ENCODE results near the gene LEO1.

Gene LEO1

GRCh38 chr15:51971375-51972133 is at the start of gene LEO1:
TSS of gene LEO1 (minus strand) at chr15:51971778. CDS start at chr15:51971745, 33 bp downstream.
- peak; percentile 99 for DNase-seq

DNA sequence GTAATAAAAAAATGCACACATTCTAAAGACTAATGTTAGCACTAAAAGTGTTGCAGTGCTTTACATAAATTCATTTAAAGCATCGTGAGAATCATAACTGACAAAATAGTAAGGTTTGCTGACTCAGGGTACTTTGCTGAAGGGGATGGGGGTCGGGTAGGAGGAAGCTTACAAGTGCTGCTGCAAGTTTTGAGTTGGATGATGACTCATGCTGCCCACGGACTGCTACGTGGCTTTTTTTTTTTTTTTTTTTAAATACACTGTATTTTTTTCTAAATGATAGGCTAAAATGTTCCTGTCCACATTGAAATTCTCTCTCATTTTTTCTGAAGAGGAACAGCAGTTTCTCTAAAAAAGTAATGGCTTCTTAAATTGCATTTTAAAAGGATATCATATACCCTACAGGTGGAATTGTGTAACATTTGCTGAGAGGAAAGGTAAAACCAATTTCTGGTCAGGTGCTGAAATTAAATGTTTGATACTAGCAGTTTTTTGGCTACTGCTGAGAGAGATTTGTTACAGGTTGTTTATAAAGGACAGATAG is 49.6 kb upstream of the LEO1 start:
- peak; percentile 91 for DNase-seq

- no peak for DNase-seq
Measured at GRCh38 chr15:52020221-52021085, 48.9 kb upstream of the LEO1 start.

- DNase-seq, result peak; percentile 91
Measured at GRCh38 chr15:52019394-52020220, 48.0 kb upstream of the LEO1 start.

DNA sequence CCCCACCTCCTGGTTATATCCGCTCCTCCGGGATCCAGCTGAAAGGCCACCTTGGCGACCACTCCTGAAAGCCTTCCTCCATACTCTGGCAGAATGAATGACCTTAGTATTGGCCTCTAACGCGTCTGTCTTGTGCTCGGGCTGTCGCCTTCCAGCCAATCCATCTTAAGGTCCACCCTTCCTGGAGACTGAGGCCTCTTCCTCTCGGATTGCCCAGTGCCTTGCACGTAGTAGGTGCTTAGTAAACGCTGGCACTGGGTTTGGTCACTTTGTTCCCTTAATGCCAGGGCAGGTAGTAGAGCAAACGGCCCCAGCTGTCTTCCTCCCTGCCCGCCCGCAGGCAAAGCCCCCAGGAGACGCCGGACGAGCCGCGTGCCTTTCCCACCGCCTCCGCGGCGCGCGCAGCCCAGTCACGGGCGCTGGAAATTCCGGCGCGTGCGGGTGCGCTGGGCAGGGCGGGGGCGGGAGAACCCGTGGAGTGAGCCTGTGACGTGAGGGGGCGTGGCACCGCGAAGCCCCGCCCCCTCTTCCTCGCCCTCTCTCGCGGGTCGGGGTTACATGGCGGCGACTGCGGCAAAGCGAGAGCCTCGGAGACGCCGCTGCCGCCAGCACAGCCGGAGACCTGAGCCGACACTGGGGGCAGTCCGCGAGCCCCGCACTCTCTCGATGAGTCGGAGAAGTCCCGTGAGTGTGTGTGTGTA is 47.3 kb upstream of the LEO1 start, which contains the start of gene MAPK6:
TSS of gene MAPK6 (plus strand) at position 527 of the 701 bp plus-strand sequence. CDS start 27,242 bp downstream, outside the sequence.
- DNase-seq, result peak; percentile 91

DNA sequence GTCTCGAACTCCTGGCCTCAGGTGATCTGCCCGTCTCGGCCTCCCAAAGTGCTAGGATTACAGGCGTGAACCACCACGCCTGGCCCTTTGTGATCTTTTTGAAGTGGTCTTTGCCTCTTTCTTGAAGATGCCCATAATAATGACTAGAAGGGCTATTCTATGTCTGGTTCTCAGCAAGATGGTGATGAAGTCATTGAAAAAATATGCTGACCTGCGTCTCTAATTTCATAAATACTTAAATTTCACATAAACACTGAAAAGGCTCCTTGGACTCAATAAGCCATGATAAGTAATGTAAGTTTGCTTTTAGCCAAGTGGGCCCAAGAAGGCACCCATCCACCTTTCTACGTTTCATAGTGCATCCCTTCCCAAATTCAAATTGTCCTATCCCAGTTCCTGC is 46.7 kb upstream of the LEO1 start:
- peak; percentile 72 for DNase-seq

DNA sequence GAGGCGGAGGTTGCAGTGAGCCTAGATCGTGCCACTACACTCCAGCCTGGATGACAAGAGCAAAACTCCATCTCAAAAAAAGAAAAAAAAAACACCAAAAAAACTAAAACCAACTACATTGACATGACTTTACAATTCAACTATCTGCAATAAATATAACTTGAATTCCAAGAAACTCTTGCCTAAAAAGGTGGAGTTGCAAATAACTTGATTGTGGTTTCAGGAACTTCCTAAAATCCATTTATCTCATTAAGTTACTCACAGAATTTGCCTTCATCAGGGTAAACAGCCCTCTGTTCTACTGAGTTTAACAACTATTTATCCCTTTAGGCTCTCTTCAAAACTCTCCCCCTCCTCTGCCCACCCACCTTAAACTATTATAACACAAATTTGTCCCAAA is 44.7 kb upstream of the LEO1 start:
- no peak for DNase-seq

DNA sequence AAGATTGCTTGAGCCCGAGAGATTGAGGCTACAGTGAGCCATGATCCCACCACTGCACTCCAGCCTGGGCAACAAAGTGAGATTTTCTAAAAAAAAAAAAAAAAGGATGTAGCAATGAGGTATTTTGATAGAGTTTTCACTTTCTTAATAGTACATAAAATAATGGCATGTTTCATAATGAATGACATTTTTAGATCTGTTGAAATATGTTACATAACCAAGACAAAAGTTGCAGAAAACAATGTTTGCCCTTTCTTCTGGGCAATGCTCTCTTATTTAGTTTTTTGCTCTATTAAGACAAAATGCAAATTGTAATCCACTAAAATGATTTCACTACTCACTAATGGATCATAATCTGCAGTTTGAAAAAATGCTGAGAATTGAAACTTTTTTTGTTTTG is 43.0 kb upstream of the LEO1 start:
- DNase-seq, result no peak

GRCh38 chr15:52013151-52013791 is 41.7 kb upstream of the LEO1 start:
- peak; percentile 85 for DNase-seq

- no peak for DNase-seq
Measured at GRCh38 chr15:52012210-52012609, 40.6 kb upstream of the LEO1 start.

DNA sequence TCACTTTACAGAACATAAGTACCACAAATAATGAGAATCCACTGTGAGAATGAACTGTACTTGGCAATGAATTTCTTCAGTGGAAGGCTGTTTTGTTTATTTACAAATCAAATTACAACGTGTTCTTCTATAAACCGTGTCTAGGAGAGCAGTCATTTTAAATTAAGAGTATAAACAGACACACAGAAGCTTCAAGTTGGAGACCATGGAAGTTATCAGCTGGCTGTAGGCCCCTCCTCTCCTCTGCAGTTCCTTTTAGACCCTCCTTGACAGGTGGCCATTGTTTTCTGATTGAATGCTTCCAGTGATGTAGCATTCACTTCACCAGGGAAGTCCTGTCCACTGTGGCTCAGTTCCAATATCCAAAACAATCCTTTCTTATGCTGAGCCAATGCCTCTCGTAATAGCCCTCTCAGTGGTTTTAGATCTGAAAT is 40.1 kb upstream of the LEO1 start:
- DNase-seq, result no peak

DNA sequence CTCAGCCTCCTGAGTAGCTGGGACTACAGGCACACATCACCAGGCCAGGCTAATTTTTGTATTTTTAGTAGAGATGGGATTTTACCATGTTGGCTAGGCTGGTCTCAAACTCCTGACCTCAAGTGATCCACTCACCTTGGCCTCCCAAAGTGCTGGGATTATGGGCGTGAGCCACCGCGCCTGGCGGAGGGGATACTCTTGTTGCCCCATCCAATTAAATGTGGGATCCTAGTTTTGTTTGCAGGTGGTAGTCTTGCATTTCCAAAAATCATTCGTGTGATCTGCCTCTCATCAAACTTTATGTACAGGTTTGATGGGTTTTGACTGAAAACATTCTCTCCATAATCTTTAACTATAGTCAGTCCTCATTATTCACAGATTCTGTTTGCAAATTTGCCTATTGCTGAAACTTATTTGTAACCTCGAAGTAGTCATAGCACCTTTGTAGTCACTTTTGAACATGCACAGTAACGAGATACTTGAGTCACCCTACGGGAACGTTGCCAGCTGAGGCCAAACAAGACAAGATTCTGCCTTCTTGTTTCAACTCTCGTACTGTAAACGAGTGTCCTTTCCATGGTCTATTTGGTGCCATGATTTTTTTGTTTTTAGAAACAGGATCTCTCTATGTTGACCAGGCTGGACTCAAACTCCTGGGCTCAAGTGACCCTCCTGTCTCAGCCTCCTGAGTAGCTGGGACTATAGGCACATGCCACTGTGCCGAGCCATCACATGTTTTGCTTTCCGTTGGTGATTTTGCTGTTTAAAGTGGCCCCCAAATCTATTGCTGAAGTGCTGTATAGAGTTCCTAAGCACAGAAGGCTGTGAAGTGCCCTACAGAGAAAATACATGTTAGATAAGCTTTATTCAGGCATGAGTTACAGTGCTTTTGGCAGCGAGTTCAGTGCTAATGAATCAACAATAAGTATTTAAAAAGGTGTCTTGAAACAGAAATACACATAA is 39.3 kb upstream of the LEO1 start:
- DNase-seq, result peak; percentile 86

- DNase-seq, result no peak
Measured at GRCh38 chr15:52008698-52009434, 37.3 kb upstream of the LEO1 start.

DNA sequence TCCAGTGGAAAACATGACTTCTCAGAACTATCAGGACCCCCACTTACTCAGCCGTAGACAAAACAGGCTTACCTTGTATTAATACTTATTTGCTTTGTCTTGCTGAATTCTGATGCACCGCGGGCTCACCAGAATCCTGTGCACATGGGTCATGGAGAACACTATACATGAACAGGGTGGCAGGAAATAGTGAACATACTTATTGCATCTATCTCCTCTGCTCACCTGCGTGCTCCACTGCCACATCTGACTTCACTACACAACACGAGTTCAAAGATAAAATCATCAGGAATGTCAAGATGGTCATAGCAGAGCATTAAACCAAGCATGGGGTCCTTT is 36.8 kb upstream of the LEO1 start:
- DNase-seq, result no peak

GRCh38 chr15:52006702-52007340 is 35.2 kb upstream of the LEO1 start:
- no peak for DNase-seq

DNA sequence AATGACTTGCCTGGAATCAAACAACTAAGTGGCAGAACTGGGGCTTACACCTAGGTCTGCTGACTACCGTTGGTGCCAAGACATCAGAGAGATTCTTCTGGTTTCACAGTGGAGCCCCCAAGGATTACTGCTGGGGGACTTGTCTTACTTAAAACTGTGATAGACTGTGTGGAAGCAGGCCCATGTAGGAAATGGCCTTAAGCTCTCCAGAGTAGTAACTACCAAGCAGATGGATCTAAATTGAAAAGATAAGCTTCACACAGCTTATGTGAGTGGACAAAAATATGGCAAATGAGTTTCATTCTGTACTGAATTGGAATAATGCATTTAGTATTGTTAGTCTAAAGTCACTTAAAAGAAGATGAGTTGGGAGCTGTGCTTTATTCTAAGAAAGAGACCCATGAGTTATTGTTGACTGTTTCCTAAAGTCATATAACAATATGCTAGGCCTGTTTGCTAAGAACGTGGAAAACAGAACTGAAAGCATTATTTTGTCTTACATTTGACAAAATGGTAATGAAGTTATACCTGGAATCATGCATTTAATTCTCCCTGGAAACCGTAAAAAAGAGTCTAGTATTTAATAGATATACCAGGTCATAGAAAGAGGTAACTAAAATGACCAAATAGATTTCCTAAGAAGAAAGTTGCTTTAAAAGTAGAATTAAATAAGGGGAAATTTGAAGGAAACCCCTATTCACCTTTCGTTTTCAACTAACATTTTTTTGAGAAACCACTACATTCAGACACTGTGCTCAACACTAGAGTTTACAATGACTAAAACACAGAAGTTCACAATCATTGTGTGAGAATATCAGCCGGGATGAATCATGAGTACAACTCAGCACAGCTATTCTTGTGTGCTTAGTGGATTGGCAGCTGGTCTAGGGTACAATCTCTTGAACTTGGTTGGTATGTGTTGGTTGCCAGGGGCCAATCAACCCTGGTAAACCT is 34.4 kb upstream of the LEO1 start:
- DNase-seq, result peak; percentile 80

- DNase-seq, result no peak
Measured at GRCh38 chr15:52004806-52005205, 33.2 kb upstream of the LEO1 start.

GRCh38 chr15:52003710-52004109 is 32.1 kb upstream of the LEO1 start:
- DNase-seq, result no peak
